HepG2 (cell line): Measurements from ENCODE around the gene NID1. TPM values are rescaled to one million over a fixed set of nuclear protein-coding genes. Genes with fewer than 3 reads are reported as not detected.

ENCODE experiments used
- CBFB ChIP-seq: sonication (generic); formaldehyde crosslinking; IDR thresholded peaks from 2 replicates; pipeline ENCODE4 v1.4.0; 2020; ENCODE audit warnings: missing genetic modification reagents
- CEBPB ChIP-seq: IDR thresholded peaks from 2 replicates; pipeline ENCODE4 v1.6.1; 2011; ENCODE audit warnings: low read depth, low read length, improper control_type of control experiment, borderline replicate concordance
- DNMT3B ChIP-seq: conservative IDR thresholded peaks from 2 replicates; pipeline ENCODE4 v1.6.1; 2016; ENCODE audit warnings: missing biosample characterization, control low read depth
- DPF2 ChIP-seq: sonication (generic); formaldehyde crosslinking; IDR thresholded peaks from 2 replicates; pipeline ENCODE4 v1.4.0; 2020; ENCODE audit warnings: mild to moderate bottlenecking, low read depth, missing genetic modification reagents, borderline replicate concordance
- HDAC2 ChIP-seq: sonication (generic); formaldehyde crosslinking; IDR thresholded peaks from 2 replicates; pipeline ENCODE4 v1.4.0; 2020; ENCODE audit warnings: missing genetic modification reagents
- IKZF1 ChIP-seq: fragments of 450-650 bp; IDR thresholded peaks from 2 replicates; pipeline ENCODE4 v1.7.1; 2016
- KDM1A ChIP-seq: IDR thresholded peaks from 2 replicates; pipeline ENCODE4 v1.6.1; 2016; ENCODE audit warnings: missing compliant biosample characterization
- KLF13 ChIP-seq: sonication (generic); formaldehyde crosslinking; IDR thresholded peaks from 2 replicates; pipeline ENCODE4 v1.4.0; 2020; ENCODE audit warnings: mild to moderate bottlenecking, missing genetic modification reagents
- MED8 ChIP-seq: sonication (generic); formaldehyde crosslinking; IDR thresholded peaks from 2 replicates; pipeline ENCODE4 v1.8.1; 2023; ENCODE audit warnings: mild to moderate bottlenecking, missing genetic modification reagents; ENCODE audit not compliant: insufficient replicate concordance
- NFKBIZ ChIP-seq: IDR thresholded peaks from 2 replicates; pipeline ENCODE4 v1.6.1; 2018; ENCODE audit warnings: missing genetic modification reagents, missing compliant biosample characterization
- NFYB ChIP-seq: sonication (generic); formaldehyde crosslinking; IDR thresholded peaks from 2 replicates; pipeline ENCODE4 v1.4.0; 2020; ENCODE audit warnings: missing genetic modification reagents
- NR2F1 ChIP-seq, 2 experiments: fragments of 450-650 bp in 1 of 2; formaldehyde crosslinking in 1 of 2; IDR thresholded peaks; 2 replicates each; pipeline versions ENCODE4 v1.5.0 to v1.6.1; 2016 to 2020; ENCODE audit warnings: mild to moderate bottlenecking in 1 of 2, missing compliant biosample characterization in 1 of 2, missing genetic modification reagents in 1 of 2, moderate library complexity in 1 of 2
- NR2F6 ChIP-seq, 2 experiments: IDR thresholded peaks; 2 replicates each; pipeline ENCODE4 v1.6.1; 2016; ENCODE audit warnings: antibody characterized with exemption in 1 of 2, mild to moderate bottlenecking in 1 of 2
- PHF8 ChIP-seq: sonication (generic); formaldehyde crosslinking; IDR thresholded peaks from 2 replicates; pipeline ENCODE4 v1.5.0; 2020; ENCODE audit warnings: missing genetic modification reagents
- POLR2G ChIP-seq: fragments of 200-400 bp; formaldehyde crosslinking; IDR thresholded peaks from 2 replicates; pipeline ENCODE4 v1.6.1; 2018; ENCODE audit warnings: mild to moderate bottlenecking, low read depth, low read length, moderate library complexity
- SIX4 ChIP-seq: sonication (generic); formaldehyde crosslinking; IDR thresholded peaks from 2 replicates; pipeline ENCODE4 v1.4.0; 2020; ENCODE audit warnings: missing genetic modification reagents
- SMARCC2 ChIP-seq: fragments of 450-650 bp; IDR thresholded peaks from 2 replicates; pipeline ENCODE4 v1.6.1; 2017; ENCODE audit warnings: antibody characterized with exemption, mild to moderate bottlenecking
- SMC3 ChIP-seq: IDR thresholded peaks from 2 replicates; pipeline ENCODE4 v1.6.1; 2011; ENCODE audit warnings: low read length, improper control_type of control experiment
- SP4 ChIP-seq: sonication (generic); formaldehyde crosslinking; IDR thresholded peaks from 2 replicates; pipeline ENCODE4 v1.8.1; 2023; ENCODE audit warnings: mild to moderate bottlenecking, missing genetic modification reagents
- WIZ ChIP-seq: sonication (generic); formaldehyde crosslinking; IDR thresholded peaks from 2 replicates; pipeline ENCODE4 v1.5.1; 2020; ENCODE audit warnings: mild to moderate bottlenecking, missing genetic modification reagents
- ZNF20 ChIP-seq: sonication (generic); formaldehyde crosslinking; IDR thresholded peaks from 2 replicates; pipeline ENCODE4 v1.4.0; 2020; ENCODE audit warnings: mild to moderate bottlenecking, moderate library complexity, missing genetic modification reagents
- ZNF24 ChIP-seq: fragments of 450-650 bp; IDR thresholded peaks from 2 replicates; pipeline ENCODE4 v1.6.1; 2017; ENCODE audit warnings: antibody characterized with exemption, mild to moderate bottlenecking
- ZNF296 ChIP-seq: sonication (generic); formaldehyde crosslinking; conservative IDR thresholded peaks from 2 replicates; pipeline ENCODE4 v1.5.0; 2020; ENCODE audit warnings: mild to moderate bottlenecking, missing genetic modification reagents
- ZNF513 ChIP-seq: sonication (generic); formaldehyde crosslinking; conservative IDR thresholded peaks from 2 replicates; pipeline ENCODE4 v1.5.0; 2020; ENCODE audit warnings: missing genetic modification reagents
- ZNF557 ChIP-seq: sonication (generic); formaldehyde crosslinking; IDR thresholded peaks from 2 replicates; pipeline ENCODE4 v1.4.0; 2020; ENCODE audit warnings: missing genetic modification reagents
- ZNF724P ChIP-seq: sonication (generic); formaldehyde crosslinking; IDR thresholded peaks from 2 replicates; pipeline ENCODE4 v1.8.0; 2022; ENCODE audit warnings: missing genetic modification reagents, borderline replicate concordance
- ZNF878 ChIP-seq: sonication (generic); formaldehyde crosslinking; IDR thresholded peaks from 2 replicates; pipeline ENCODE4 v1.8.1; 2023; ENCODE audit warnings: mild to moderate bottlenecking, missing genetic modification reagents, moderate library complexity
- polyA plus RNA-seq, 8 experiments: library from polyadenylated mRNA; depleted of rRNA in 3 of 8; stranded (reverse) in 7 of 8; unstranded in 1 of 8; fragments of >200 nt; fragmentation: Illumina TruSeq in 4 of 8; extraction: Trizol in 4 of 8; gene quantifications; 2 replicates each; pipeline versions ENCODE4 v1.2.1 to v1.2.3, GENCODE V29; 2011 to 2016; ENCODE audit warnings: low read depth in 4 of 8, missing spikeins in 1 of 8, mixed read lengths in 1 of 8; ENCODE audit not compliant: insufficient read depth in 1 of 8
- total RNA-seq, 5 experiments: library from RNA; depleted of rRNA; stranded (reverse); fragments of >200 nt; fragmentation: Illumina TruSeq; extraction: Trizol; gene quantifications; 2 replicates each; pipeline ENCODE4 v1.2.3, GENCODE V29; 2016; ENCODE audit warnings: low read depth in 1 of 5
- TF ChIP-seq, protein P1 (sequence below): sonication (generic); formaldehyde crosslinking; IDR thresholded peaks from 2 replicates; pipeline ENCODE4 v1.9.0; 2021; ENCODE audit warnings: missing genetic modification reagents, mild to moderate bottlenecking, borderline replicate concordance
- TF ChIP-seq, protein P2 (sequence below): sonication (generic); formaldehyde crosslinking; IDR thresholded peaks from 2 replicates; pipeline ENCODE4 v1.8.0; 2022; ENCODE audit warnings: missing genetic modification reagents, mild to moderate bottlenecking, borderline replicate concordance

Gene NID1
- total and polyA plus RNA-seq, 2 of the 13 experiments (the other 11 are each of a cell fraction or from before 2014, with no cell fraction given), result 50.2 to 56.1 TPM

GRCh38 chr1:236064674-236065508 is at the start of gene NID1 (continued):
- TF ChIP-seq ZNF724P (CRISPR knock-in tag) (0 out of 2 replicates have a peak, but pooled peaks have one; percentile 18), ZNF24 (no peak), SIX4 (peak; percentile 96), KLF13 (CRISPR knock-in tag) (no peak), DPF2 (CRISPR knock-in tag) (no peak), KDM1A (CRISPR knock-in tag) (no peak), MED8 (CRISPR knock-in tag) (peak; percentile 65), ZNF557 (CRISPR knock-in tag) (no peak), NFYB (CRISPR knock-in tag) (peak; percentile 41), NR2F1 (CRISPR knock-in tag; IDR thresholded peaks at IDR 0.05) (no peak), ZNF20 (CRISPR knock-in tag) (no peak), CBFB (peak; percentile 58; the same call in 1 of the 2 replicates), ZNF513 (no peak), PHF8 (peak; percentile 67), SP4 (CRISPR knock-in tag) (0 out of 2 replicates have a peak, but pooled peaks have one; percentile 75), ZNF878 (CRISPR knock-in tag) (0 out of 2 replicates have a peak, but pooled peaks have one; percentile 46), ZNF296 (CRISPR knock-in tag) (no peak; the same call in 1 of the 2 replicates), HDAC2 (CRISPR knock-in tag) (peak; percentile 71), IKZF1 (no peak), POLR2G (peak; percentile 56; the same call in 1 of the 2 replicates), SMARCC2 (no peak), NR2F6 (IDR thresholded peaks at IDR 0.05) (no peak), NR2F6 (CRISPR knock-in tag; IDR thresholded peaks at IDR 0.05) (no peak), CEBPB (no peak), WIZ (CRISPR knock-in tag) (peak; percentile 81; the same call in 1 of the 2 replicates), SMC3 (no peak), DNMT3B (CRISPR knock-in tag) (no peak), NFKBIZ (CRISPR knock-in tag) (0 out of 2 replicates have a peak, but pooled peaks have one; percentile 21)
- TF ChIP-seq, protein P1, sequence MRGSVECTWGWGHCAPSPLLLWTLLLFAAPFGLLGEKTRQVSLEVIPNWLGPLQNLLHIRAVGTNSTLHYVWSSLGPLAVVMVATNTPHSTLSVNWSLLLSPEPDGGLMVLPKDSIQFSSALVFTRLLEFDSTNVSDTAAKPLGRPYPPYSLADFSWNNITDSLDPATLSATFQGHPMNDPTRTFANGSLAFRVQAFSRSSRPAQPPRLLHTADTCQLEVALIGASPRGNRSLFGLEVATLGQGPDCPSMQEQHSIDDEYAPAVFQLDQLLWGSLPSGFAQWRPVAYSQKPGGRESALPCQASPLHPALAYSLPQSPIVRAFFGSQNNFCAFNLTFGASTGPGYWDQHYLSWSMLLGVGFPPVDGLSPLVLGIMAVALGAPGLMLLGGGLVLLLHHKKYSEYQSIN (CRISPR knock-in tag), result no peak
- TF ChIP-seq, protein P2, sequence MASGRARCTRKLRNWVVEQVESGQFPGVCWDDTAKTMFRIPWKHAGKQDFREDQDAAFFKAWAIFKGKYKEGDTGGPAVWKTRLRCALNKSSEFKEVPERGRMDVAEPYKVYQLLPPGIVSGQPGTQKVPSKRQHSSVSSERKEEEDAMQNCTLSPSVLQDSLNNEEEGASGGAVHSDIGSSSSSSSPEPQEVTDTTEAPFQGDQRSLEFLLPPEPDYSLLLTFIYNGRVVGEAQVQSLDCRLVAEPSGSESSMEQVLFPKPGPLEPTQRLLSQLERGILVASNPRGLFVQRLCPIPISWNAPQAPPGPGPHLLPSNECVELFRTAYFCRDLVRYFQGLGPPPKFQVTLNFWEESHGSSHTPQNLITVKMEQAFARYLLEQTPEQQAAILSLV (CRISPR knock-in tag), result no peak; the same call in 1 of the 2 replicates
